Measurements from ENCODE around the gene FAAP20. TPM values are rescaled to one million over a fixed set of nuclear protein-coding genes. Genes with fewer than 3 reads are reported as not detected.

The FAAP20 gene
- total RNA-seq, 1 donor from 2014 or later: 11.3 TPM

DNA sequence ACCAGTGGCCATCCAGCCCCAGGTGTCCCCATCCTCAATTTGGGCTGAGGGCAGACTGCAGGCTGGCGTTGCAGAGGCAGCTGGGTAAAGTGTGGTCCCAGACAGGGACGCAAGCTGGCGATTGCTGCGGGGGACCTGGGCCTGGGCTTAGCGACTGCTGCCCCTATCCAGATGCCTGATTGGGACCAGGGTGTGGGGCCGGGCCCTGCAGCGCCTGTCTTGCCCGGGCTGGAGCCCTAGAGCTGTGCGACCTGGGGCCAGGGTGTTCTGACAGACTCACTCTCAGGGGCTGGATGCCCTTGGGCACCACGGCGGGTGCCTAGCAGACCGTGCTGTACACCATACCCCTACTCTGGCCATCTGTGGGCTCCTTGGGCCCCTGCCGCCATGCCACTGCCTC is 16.2 kb upstream of the FAAP20 start:
- Histone ChIP-seq H3K4me1 (peaks cover 42% of the 10 kb centered on the region), H3K9ac (no peak overlapping the region), H3K4me2 (no peak overlapping the region), H3K4me3 (no peak overlapping the region), H2AFZ (replicated peaks) (no peak overlapping the region), H3F3A (ENCODE audit: low read depth) (peaks cover 27% of the 10 kb centered on the region), H3K79me2 (ENCODE audit: low read depth) (no peaks in the 10 kb centered on the region), H3K36me3 (no peaks in the 10 kb centered on the region), H3K9me3 (ENCODE audit: low read depth) (no peaks in the 10 kb centered on the region), H3K27ac (no peak overlapping the region), H3K27me3 (peaks cover 7% of the 10 kb centered on the region), H4K20me1 (ENCODE audit: low read depth) (no peaks in the 10 kb centered on the region)
- Mint-ChIP-seq H3K27me3 (ENCODE audit: insufficient read depth, low read depth) (peaks cover 11% of the 10 kb centered on the region), H3K4me3 (no peak overlapping the region), H3K4me1 (peaks cover 41% of the 10 kb centered on the region), H3K36me3 (no peaks in the 10 kb centered on the region), H3K27ac (no peak overlapping the region), H3K9me3 (no peaks in the 10 kb centered on the region)
- DNase-seq (ENCODE audit: low spot score): peak; percentile 1
- TF ChIP-seq EZH2 (IDR thresholded peaks at IDR 0.05) (no peak), EZH2phosphoT487 (IDR thresholded peaks at IDR 0.05) (no peak)
- TF ChIP-seq, protein P1, sequence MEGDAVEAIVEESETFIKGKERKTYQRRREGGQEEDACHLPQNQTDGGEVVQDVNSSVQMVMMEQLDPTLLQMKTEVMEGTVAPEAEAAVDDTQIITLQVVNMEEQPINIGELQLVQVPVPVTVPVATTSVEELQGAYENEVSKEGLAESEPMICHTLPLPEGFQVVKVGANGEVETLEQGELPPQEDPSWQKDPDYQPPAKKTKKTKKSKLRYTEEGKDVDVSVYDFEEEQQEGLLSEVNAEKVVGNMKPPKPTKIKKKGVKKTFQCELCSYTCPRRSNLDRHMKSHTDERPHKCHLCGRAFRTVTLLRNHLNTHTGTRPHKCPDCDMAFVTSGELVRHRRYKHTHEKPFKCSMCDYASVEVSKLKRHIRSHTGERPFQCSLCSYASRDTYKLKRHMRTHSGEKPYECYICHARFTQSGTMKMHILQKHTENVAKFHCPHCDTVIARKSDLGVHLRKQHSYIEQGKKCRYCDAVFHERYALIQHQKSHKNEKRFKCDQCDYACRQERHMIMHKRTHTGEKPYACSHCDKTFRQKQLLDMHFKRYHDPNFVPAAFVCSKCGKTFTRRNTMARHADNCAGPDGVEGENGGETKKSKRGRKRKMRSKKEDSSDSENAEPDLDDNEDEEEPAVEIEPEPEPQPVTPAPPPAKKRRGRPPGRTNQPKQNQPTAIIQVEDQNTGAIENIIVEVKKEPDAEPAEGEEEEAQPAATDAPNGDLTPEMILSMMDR (IDR thresholded peaks at IDR 0.05): no peak

DNA sequence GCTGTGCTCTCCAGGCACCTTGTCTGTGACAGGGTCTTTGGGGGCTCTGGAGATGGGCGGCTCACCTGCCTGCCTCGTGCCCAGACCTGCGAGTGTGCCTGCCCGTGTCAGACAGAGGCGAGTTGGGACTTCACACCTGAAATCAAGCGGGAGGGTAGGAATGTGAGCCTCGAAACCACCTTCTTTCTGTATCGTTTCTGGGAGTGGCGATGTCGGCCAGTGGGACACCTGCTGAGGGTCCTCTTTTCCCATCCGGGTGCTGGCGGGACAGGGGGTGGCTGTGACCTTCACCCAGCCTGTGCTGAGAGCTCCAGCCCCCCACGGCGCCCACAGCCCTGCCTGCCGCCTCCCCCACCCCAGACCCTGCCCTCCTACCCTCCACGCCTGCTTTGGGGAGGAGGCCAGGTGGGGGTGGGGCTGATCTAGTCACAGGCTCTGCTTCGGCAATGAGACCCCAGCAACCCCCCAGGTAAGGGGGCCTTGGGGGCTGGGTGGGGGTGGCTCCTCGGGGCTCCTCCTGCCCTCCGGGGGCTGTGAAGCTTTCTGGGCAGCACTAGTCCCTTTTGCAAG is 15.6 kb upstream of the FAAP20 start:
- Histone ChIP-seq H3K4me1 (peaks cover 45% of the 10 kb centered on the region), H3K79me2 (ENCODE audit: low read depth) (no peaks in the 10 kb centered on the region), H4K20me1 (ENCODE audit: low read depth) (no peaks in the 10 kb centered on the region), H3K36me3 (no peaks in the 10 kb centered on the region), H3K4me2 (no peak overlapping the region), H2AFZ (replicated peaks) (no peak overlapping the region), H3K27me3 (peaks cover 12% of the 10 kb centered on the region), H3F3A (ENCODE audit: low read depth) (peaks cover 30% of the 10 kb centered on the region), H3K9ac (no peak overlapping the region), H3K9me3 (ENCODE audit: low read depth) (no peaks in the 10 kb centered on the region), H3K27ac (no peak overlapping the region), H3K4me3 (no peak overlapping the region)
- Mint-ChIP-seq H3K36me3 (no peaks in the 10 kb centered on the region), H3K27me3 (ENCODE audit: insufficient read depth, low read depth) (peaks cover 11% of the 10 kb centered on the region), H3K9me3 (no peaks in the 10 kb centered on the region), H3K4me3 (peak overlapping the region; percentile 74), H3K4me1 (peaks cover 41% of the 10 kb centered on the region), H3K27ac (no peak overlapping the region)
- DNase-seq (ENCODE audit: low spot score): no peak
- TF ChIP-seq, protein P1 (IDR thresholded peaks at IDR 0.05): no peak
- TF ChIP-seq EZH2 (IDR thresholded peaks at IDR 0.05) (no peak), EZH2phosphoT487 (IDR thresholded peaks at IDR 0.05) (no peak)

DNA sequence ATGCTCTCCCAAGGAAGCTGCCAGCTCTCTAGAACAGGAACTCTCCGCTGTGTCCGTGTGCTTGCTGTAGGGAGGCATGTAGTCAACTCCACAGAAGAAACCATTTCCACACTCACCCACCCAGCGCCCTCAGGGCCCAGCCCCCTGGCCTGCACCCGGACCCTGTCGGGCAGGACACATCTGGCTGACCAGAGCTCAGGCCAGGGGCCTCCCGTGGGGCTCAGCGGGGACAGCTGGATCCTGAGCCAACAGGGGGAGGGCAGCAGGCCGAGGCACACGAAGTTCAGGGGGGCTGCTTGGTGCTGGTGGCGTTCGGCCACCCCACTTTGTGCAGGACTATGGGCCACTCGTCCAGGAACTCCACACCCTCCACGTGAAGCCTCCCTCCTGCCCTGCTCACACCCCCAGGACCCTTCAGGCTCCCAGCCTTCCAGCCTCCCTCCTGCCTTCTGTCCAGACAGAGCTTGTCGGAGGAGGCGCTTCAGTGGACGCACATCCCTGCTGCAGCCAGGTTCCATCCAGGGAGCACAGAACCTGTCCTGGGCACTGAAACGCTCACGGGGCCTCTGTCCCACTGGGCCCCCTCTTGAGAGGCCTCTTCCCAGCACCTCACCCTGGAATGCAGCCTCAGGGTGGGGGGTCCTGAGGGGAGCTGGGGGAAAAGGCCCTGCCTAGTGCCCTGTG is 15.0 kb upstream of the FAAP20 start:
- Histone ChIP-seq H3K27me3 (peaks cover 12% of the 10 kb centered on the region), H3K9me3 (ENCODE audit: low read depth) (no peaks in the 10 kb centered on the region), H3K79me2 (ENCODE audit: low read depth) (no peaks in the 10 kb centered on the region), H3K4me1 (peaks cover 45% of the 10 kb centered on the region), H4K20me1 (ENCODE audit: low read depth) (no peaks in the 10 kb centered on the region), H3K36me3 (no peaks in the 10 kb centered on the region), H3K4me2 (no peak overlapping the region), H3K27ac (no peak overlapping the region), H2AFZ (replicated peaks) (no peak overlapping the region), H3F3A (ENCODE audit: low read depth) (peaks cover 31% of the 10 kb centered on the region), H3K9ac (no peak overlapping the region), H3K4me3 (no peak overlapping the region)
- Mint-ChIP-seq H3K4me1 (peaks cover 41% of the 10 kb centered on the region), H3K4me3 (peak overlapping the region; percentile 20), H3K9me3 (no peaks in the 10 kb centered on the region), H3K27me3 (ENCODE audit: insufficient read depth, low read depth) (peaks cover 11% of the 10 kb centered on the region), H3K36me3 (no peaks in the 10 kb centered on the region), H3K27ac (peak overlapping the region; percentile 28)
- no peak for DNase-seq (ENCODE audit: low spot score)
- no peak for TF ChIP-seq EZH2 (IDR thresholded peaks at IDR 0.05)
- TF ChIP-seq, protein P1 (IDR thresholded peaks at IDR 0.05): no peak
- no peak for TF ChIP-seq EZH2phosphoT487 (IDR thresholded peaks at IDR 0.05)
